Body of pancreas (tissue), 4 donors: Measurements from ENCODE around the gene SH2B3. TPM values are rescaled to one million over a fixed set of nuclear protein-coding genes. Genes with fewer than 3 reads are reported as not detected.

ENCODE experiments used
- ATAC-seq: fragments of 150-250 bp; one replicate; pipeline ENCODE4 v1.9.1; 2016
- DNase-seq, 4 donors: peaks; one replicate each; pipeline ENCODE4 v3.0.0-alpha.2; 2019
- H3K27ac ChIP-seq, 4 donors: fragments of 200-600 bp; sonication (generic); 1 replicate in 3 of 4; 2 replicates in 1 of 4; pipeline versions ENCODE4 v1.5.1 to v1.6.1; 2016 to 2019; ENCODE audit warnings: mild to moderate bottlenecking in 1 of 4, mixed read lengths in 1 of 4, moderate library complexity in 1 of 4
- H3K27me3 ChIP-seq, 2 donors: fragments of 200-600 bp; sonication (generic); one replicate each; pipeline ENCODE4 v1.6.0; 2016; ENCODE audit warnings: mild to moderate bottlenecking in 1 of 2
- H3K36me3 ChIP-seq, 2 donors: fragments of 200-600 bp; sonication (generic); replicated peaks in 1 of 2; 2 replicates each; pipeline ENCODE4 v1.5.1; 2016; ENCODE audit warnings: low read depth in 2 of 2; ENCODE audit not compliant: insufficient read depth in 1 of 2
- H3K4me1 ChIP-seq: fragments of 200-600 bp; sonication (generic); one replicate; pipeline ENCODE4 v1.6.0; 2016
- H3K4me3 ChIP-seq, 2 donors: fragments of 200-600 bp; sonication (generic); 1 replicate in 1 of 2; 2 replicates in 1 of 2; pipeline ENCODE4 v1.5.1; 2016 to 2019
- H3K9me3 ChIP-seq, 3 donors: fragments of 200-600 bp; sonication (generic); 1 replicate in 2 of 3; 2 replicates in 1 of 3; pipeline ENCODE4 v1.5.1; 2016
- CTCF ChIP-seq, 7 experiments: fragments of 450-650 bp in 4 of 7; fragments of 200-600 bp in 3 of 7; sonication (generic) in 3 of 7; IDR thresholded peaks; one replicate each; pipeline ENCODE4 v1.5.1; 2016 to 2019; ENCODE audit warnings: antibody characterized with exemption in 7 of 7
- POLR2A ChIP-seq, 3 donors: fragments of 450-650 bp; IDR thresholded peaks; one replicate each; pipeline ENCODE4 v1.6.1; 2016; ENCODE audit warnings: antibody characterized with exemption in 3 of 3, mild to moderate bottlenecking in 2 of 3
- whole genome bisulfite sequencing, 2 donors: methylation state at CpG; one replicate each; pipeline ENCODE4 v1.1.5; 2017; 5-methylcytosine and 5-hydroxymethylcytosine counted together
- intact Hi-C: fragments of 100-400 bp; cut with DNase I; formaldehyde crosslinking; loops from one replicate; pipeline ENCODE4 v1.15.1; 2023
- total RNA-seq, 2 donors: library from RNA; depleted of rRNA; stranded (reverse); fragments of >200 nt; gene quantifications; one replicate each; pipeline ENCODE4 v1.1.0, GENCODE V29; 2016

Gene SH2B3
- total RNA-seq, 2 donors from 2014 or later, result 23.1 to 41.9 TPM

- WGBS, 2 donors, result 60 to 77% methylated on average over 1 of the region's 1 CpG
- Histone ChIP-seq H3K36me3 (no peaks in the 10 kb centered on the region), H3K27me3 (no peaks in the 10 kb centered on the region), H3K27ac (peak overlapping the region in 3 of 4 donors; percentile 40 to 87 (median 79)), H3K4me3 (no peak overlapping the region), H3K4me1 (peaks cover 84% of the 10 kb centered on the region), H3K9me3 (no peaks in the 10 kb centered on the region)
- no peak for ATAC-seq
- no peak for TF ChIP-seq CTCF (IDR thresholded peaks at IDR 0.05)
- no peak for TF ChIP-seq POLR2A (IDR thresholded peaks at IDR 0.05)
- intact Hi-C loops, result no loop called here
- DNase-seq, result no peak
These were observed 2.4 kb downstream of the SH2B3 start for GRCh38 chr12:111408116-111408440.

GRCh38 chr12:111408686-111409402 lies 3.1 kb downstream of the SH2B3 start:
- TF ChIP-seq POLR2A (IDR thresholded peaks at IDR 0.05) (no peak), CTCF (IDR thresholded peaks at IDR 0.05) (no peak)
- intact Hi-C loops, result no loop called here
- no peaks in the 10 kb centered on the region for H3K27me3 ChIP-seq
- no peaks in the 10 kb centered on the region for H3K9me3 ChIP-seq
- no peaks in the 10 kb centered on the region for H3K36me3 ChIP-seq
- H3K27ac ChIP-seq, result peak overlapping the region; percentile 35 to 87 (median 56)
- no peak for DNase-seq
- H3K4me3 ChIP-seq, result no peak overlapping the region
- ATAC-seq, result no peak
- WGBS, 2 donors, result 56 to 62% methylated on average over 3 to 4 of the region's 4 CpGs
- peaks cover 84% of the 10 kb centered on the region for H3K4me1 ChIP-seq

- TF ChIP-seq POLR2A (IDR thresholded peaks at IDR 0.05) (no peak), CTCF (IDR thresholded peaks at IDR 0.05) (no peak)
- H3K4me1 ChIP-seq, result peaks cover 81% of the 10 kb centered on the region
- WGBS, 2 donors, result 50 to 57% methylated on average over 4 to 15 of the region's 15 CpGs
- DNase-seq (peak in 2 of 4 donors; percentile 37 to 44), ATAC-seq (no peak)
- intact Hi-C loops, result no loop called here
- H3K36me3 ChIP-seq, result no peaks in the 10 kb centered on the region
- H3K9me3 ChIP-seq, result no peaks in the 10 kb centered on the region
- H3K27me3 ChIP-seq, result no peaks in the 10 kb centered on the region
- no peak overlapping the region for H3K4me3 ChIP-seq
- H3K27ac ChIP-seq, result peak overlapping the region; percentile 44 to 87 (median 66)
These were observed 3.7 kb downstream of the SH2B3 start for GRCh38 chr12:111409403-111409779.

GRCh38 chr12:111409780-111410430 lies 4.2 kb downstream of the SH2B3 start:
- no peaks in the 10 kb centered on the region for H3K9me3 ChIP-seq
- DNase-seq (peak; percentile 37 to 73 (median 60)), ATAC-seq (no peak)
- no peaks in the 10 kb centered on the region for H3K27me3 ChIP-seq
- intact Hi-C loops, result no loop called here
- TF ChIP-seq POLR2A (IDR thresholded peaks at IDR 0.05) (no peak), CTCF (IDR thresholded peaks at IDR 0.05) (peak in 1 of 7 experiments; percentile 3)
- no peak overlapping the region for H3K4me3 ChIP-seq
- WGBS, 2 donors, result 41% methylated on average over 14 of the region's 14 CpGs; no CpG with 5 or more reads in 1 of the 2 donors
- H3K27ac ChIP-seq, result peak overlapping the region; percentile 63 to 87 (median 67)
- no peaks in the 10 kb centered on the region for H3K36me3 ChIP-seq
- H3K4me1 ChIP-seq, result peaks cover 76% of the 10 kb centered on the region
